ENCODE data around the gene CNTNAP2. TPM values are rescaled to one million over a fixed set of nuclear protein-coding genes. Genes with fewer than 3 reads are reported as not detected.

The CNTNAP2 gene
- total and polyA plus RNA-seq, 2 of the 13 experiments (the other 11 are each of a cell fraction or from before 2014, with no cell fraction given): 0.40 to 0.42 TPM

DNA sequence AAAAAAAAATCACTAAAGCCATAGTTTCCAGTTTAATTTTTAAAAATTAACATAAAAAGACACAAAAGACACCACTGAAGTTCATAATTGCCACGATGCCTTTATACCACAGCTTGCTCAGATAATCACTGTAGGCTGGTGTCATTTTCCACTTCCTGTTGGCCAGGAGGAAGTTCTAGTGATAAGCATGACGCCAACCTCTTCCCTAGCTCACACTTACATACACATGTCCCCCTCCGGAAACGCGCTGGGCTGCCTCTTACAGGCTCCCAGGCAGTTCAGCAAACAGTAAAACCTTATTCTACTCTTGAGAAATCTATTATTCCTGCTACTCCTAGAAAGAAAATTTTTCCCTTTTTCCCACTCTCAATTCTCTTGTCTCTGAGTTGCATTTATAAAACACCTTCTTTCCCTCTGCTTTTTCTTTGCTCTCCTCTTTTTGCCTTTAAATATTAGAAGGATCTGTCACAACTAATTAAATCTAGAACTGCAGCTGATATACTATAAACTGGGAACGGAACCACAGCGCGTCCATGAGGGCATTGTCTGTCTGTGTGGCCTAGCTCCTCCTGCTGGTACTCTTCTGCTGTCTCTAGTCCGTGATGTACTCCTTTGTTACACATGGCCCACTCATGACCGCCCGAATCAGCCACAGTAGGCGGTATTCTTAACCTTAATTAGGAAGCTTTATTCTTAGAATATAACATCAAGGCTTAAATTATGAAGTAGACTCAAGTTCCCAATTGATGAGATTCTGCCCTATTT lies 664.9 kb downstream of the CNTNAP2 start:
- H3K36me3 ChIP-seq (replicated peaks in 1 of 2; ENCODE audit: control insufficient read depth in 1 of 2, insufficient read depth in 2 of 2, low read length in 2 of 2): no peaks in the 10 kb centered on the region
- intact Hi-C loops (cut with micrococcal nuclease; ENCODE audit: unreplicated experiment): no loop called here
- H3K79me2 ChIP-seq (ENCODE audit: insufficient read depth, low read length): no peaks in the 10 kb centered on the region
- H3K4me1 ChIP-seq (ENCODE audit: insufficient read depth, low read length): no peaks in the 10 kb centered on the region
- no peaks in the 10 kb centered on the region for H4K20me1 ChIP-seq (ENCODE audit: insufficient read depth, low read length)
- ChIA-PET CTCF (ENCODE audit: low intra/inter-chr PET ratio, low total read pairs) (no interaction called here), POLR2A (no interaction called here)
- H3K9me3 ChIP-seq (ENCODE audit: low read length): peaks cover 75% of the 10 kb centered on the region
- in situ Hi-C loops (cut with HindIII; ENCODE audit: extremely low pct_ligation_motif_present, low pct_unique_long_range_greater_than_20kb): no loop called here
- WGBS (ENCODE audit: low lambda C conversion rate): 13% methylated on average over 12 of the region's 12 CpGs
- no peak for DNase-seq (ENCODE audit: low spot score)
- no peak for FAIRE-seq
- H3K27ac ChIP-seq (ENCODE audit: extremely low read length, insufficient read depth, low read length): no peak overlapping the region
- BruUV-seq (replicated peaks): no TSS peak
- H3K4me3 ChIP-seq (replicated peaks in 1 of 3; ENCODE audit: insufficient read depth in 1 of 3, low read depth in 2 of 3, low read length in 3 of 3): no peak overlapping the region
- no peak for ATAC-seq
- H3K9ac ChIP-seq (ENCODE audit: insufficient read depth, low read depth, low read length): no peak overlapping the region
- H2AFZ ChIP-seq (ENCODE audit: low read length): no peak overlapping the region
- H3K4me2 ChIP-seq (ENCODE audit: low read depth, low read length): no peak overlapping the region
- no peaks in the 10 kb centered on the region for H3K27me3 ChIP-seq (ENCODE audit: control insufficient read depth in 1 of 2, insufficient read depth in 2 of 2, low read length in 2 of 2)
- TF ChIP-seq, protein P1, sequence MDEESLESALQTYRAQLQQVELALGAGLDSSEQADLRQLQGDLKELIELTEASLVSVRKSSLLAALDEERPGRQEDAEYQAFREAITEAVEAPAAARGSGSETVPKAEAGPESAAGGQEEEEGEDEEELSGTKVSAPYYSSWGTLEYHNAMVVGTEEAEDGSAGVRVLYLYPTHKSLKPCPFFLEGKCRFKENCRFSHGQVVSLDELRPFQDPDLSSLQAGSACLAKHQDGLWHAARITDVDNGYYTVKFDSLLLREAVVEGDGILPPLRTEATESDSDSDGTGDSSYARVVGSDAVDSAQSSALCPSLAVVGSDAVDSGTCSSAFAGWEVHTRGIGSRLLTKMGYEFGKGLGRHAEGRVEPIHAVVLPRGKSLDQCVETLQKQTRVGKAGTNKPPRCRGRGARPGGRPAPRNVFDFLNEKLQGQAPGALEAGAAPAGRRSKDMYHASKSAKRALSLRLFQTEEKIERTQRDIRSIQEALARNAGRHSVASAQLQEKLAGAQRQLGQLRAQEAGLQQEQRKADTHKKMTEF (CRISPR knock-in tag; IDR thresholded peaks at IDR 0.05): no peak
- TF ChIP-seq, protein P2, sequence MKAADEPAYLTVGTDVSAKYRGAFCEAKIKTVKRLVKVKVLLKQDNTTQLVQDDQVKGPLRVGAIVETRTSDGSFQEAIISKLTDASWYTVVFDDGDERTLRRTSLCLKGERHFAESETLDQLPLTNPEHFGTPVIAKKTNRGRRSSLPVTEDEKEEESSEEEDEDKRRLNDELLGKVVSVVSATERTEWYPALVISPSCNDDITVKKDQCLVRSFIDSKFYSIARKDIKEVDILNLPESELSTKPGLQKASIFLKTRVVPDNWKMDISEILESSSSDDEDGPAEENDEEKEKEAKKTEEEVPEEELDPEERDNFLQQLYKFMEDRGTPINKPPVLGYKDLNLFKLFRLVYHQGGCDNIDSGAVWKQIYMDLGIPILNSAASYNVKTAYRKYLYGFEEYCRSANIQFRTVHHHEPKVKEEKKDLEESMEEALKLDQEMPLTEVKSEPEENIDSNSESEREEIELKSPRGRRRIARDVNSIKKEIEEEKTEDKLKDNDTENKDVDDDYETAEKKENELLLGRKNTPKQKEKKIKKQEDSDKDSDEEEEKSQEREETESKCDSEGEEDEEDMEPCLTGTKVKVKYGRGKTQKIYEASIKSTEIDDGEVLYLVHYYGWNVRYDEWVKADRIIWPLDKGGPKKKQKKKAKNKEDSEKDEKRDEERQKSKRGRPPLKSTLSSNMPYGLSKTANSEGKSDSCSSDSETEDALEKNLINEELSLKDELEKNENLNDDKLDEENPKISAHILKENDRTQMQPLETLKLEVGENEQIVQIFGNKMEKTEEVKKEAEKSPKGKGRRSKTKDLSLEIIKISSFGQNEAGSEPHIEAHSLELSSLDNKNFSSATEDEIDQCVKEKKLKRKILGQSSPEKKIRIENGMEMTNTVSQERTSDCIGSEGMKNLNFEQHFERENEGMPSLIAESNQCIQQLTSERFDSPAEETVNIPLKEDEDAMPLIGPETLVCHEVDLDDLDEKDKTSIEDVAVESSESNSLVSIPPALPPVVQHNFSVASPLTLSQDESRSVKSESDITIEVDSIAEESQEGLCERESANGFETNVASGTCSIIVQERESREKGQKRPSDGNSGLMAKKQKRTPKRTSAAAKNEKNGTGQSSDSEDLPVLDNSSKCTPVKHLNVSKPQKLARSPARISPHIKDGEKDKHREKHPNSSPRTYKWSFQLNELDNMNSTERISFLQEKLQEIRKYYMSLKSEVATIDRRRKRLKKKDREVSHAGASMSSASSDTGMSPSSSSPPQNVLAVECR (CRISPR knock-in tag; IDR thresholded peaks at IDR 0.05; ENCODE audit: borderline replicate concordance): no peak
- TF ChIP-seq ZNF513 (CRISPR knock-in tag; conservative IDR thresholded peaks at IDR 0.05): no peak
- no peak for TF ChIP-seq ZBTB34 (CRISPR knock-in tag; IDR thresholded peaks at IDR 0.05)
- TF ChIP-seq ARID2 (CRISPR knock-in tag; IDR thresholded peaks at IDR 0.05; ENCODE audit: borderline replicate concordance): no peak
- no peak for TF ChIP-seq DNMT1 (CRISPR knock-in tag; IDR thresholded peaks at IDR 0.05)
- no peak for TF ChIP-seq ZNF354B (CRISPR knock-in tag; IDR thresholded peaks at IDR 0.05)
- TF ChIP-seq, protein P3, sequence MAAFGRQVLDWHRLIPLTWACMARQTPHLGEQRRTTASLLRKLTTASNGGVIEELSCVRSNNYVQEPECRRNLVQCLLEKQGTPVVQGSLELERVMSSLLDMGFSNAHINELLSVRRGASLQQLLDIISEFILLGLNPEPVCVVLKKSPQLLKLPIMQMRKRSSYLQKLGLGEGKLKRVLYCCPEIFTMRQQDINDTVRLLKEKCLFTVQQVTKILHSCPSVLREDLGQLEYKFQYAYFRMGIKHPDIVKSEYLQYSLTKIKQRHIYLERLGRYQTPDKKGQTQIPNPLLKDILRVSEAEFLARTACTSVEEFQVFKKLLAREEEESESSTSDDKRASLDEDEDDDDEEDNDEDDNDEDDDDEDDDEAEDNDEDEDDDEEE (CRISPR knock-in tag; IDR thresholded peaks at IDR 0.05): no peak
- TF ChIP-seq, protein P4, sequence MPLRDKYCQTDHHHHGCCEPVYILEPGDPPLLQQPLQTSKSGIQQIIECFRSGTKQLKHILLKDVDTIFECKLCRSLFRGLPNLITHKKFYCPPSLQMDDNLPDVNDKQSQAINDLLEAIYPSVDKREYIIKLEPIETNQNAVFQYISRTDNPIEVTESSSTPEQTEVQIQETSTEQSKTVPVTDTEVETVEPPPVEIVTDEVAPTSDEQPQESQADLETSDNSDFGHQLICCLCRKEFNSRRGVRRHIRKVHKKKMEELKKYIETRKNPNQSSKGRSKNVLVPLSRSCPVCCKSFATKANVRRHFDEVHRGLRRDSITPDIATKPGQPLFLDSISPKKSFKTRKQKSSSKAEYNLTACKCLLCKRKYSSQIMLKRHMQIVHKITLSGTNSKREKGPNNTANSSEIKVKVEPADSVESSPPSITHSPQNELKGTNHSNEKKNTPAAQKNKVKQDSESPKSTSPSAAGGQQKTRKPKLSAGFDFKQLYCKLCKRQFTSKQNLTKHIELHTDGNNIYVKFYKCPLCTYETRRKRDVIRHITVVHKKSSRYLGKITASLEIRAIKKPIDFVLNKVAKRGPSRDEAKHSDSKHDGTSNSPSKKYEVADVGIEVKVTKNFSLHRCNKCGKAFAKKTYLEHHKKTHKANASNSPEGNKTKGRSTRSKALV (CRISPR knock-in tag; IDR thresholded peaks at IDR 0.05): no peak
- TF ChIP-seq ELF3 (CRISPR knock-in tag; IDR thresholded peaks at IDR 0.05): no peak
- no peak for TF ChIP-seq ZNF224 (CRISPR knock-in tag; IDR thresholded peaks at IDR 0.05)
